ENCODE results near the gene TRIB2. TPM values are rescaled to one million over a fixed set of nuclear protein-coding genes. Genes with fewer than 3 reads are reported as not detected.

The TRIB2 gene
- total and polyA plus RNA-seq, 9 of the 15 experiments (the other 6 are each of a cell fraction or from before 2014, with no cell fraction given), result 9.0 to 39.0 (median 26.3) TPM

DNA sequence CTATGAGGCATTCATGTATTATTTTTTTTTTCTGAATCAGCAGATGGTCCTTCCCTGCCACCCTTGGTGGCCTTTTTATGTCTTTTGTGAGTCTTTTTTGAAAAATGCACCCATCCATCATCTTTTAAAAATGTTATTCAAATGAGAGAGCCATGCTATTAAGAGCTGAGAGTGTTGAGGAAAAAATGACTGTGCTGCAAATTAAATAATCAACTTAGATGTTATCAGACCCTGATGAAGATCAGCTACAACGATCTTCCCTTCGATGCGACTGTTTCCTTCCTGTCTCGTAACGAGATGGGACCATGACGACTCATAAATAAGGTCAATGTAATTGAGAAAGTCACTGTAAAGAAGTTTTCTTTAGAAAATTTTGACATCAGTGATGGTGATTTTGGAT, 44.4 kb downstream of the TRIB2 start (continued):
- no peak for TF ChIP-seq THRA (IDR thresholded peaks at IDR 0.05)
- TF ChIP-seq MAFG (tag; conservative IDR thresholded peaks at IDR 0.05), result no peak
- no peak for TF ChIP-seq XRCC5 (IDR thresholded peaks at IDR 0.05; ENCODE audit: low read depth, low read length)
- no peak for TF ChIP-seq ILK (tag; IDR thresholded peaks at IDR 0.05; ENCODE audit: borderline replicate concordance, low read depth)
- no peak for TF ChIP-seq SRSF1 (IDR thresholded peaks at IDR 0.05; ENCODE audit: low read depth, low read length)
- TF ChIP-seq TCF7 (IDR thresholded peaks at IDR 0.05; ENCODE audit: borderline replicate concordance), result no peak
- TF ChIP-seq BCOR (IDR thresholded peaks at IDR 0.05), result no peak
- no peak for TF ChIP-seq ATF3 (IDR thresholded peaks at IDR 0.05)
- no peak for TF ChIP-seq ATF3 (CRISPR knock-in tag; conservative IDR thresholded peaks at IDR 0.05)

- no peaks in the 10 kb centered on the region for H4K20me1 ChIP-seq (replicated peaks; ENCODE audit: control insufficient read depth, insufficient read depth, low read length)
- H3K27ac ChIP-seq (ENCODE audit: extremely low read depth, low read depth, low read length), result no peak overlapping the region
- no peak overlapping the region for H3K9ac ChIP-seq (ENCODE audit: insufficient read depth in 1 of 2, low read depth in 2 of 2, low read length in 2 of 2)
- no peaks in the 10 kb centered on the region for H3K9me3 ChIP-seq (replicated peaks; ENCODE audit: control insufficient read depth, insufficient read depth, low read depth, low read length)
- CTCF ChIA-PET (ENCODE audit: low intra/inter-chr PET ratio), result no interaction called here
- in situ Hi-C loops (cut with MboI), result no loop called here
- no peak overlapping the region for H3K4me2 ChIP-seq (ENCODE audit: insufficient read depth, low read length)
- H3K27me3 ChIP-seq (ENCODE audit: control insufficient read depth in 2 of 2, insufficient read depth in 2 of 2, low read length in 2 of 2), result peaks cover 12 to 20% of the 10 kb centered on the region in 2 experiments; a peak in 4 of 5 replicates
- BruUV-seq (replicated peaks), result no TSS peak
- ATAC-seq (no peak), FAIRE-seq (no peak), DNase-seq (ENCODE audit: extremely low read depth in 1 of 4, low spot score in 3 of 4) (no peak)
- 13% methylated on average over 2 of the region's 2 CpGs for WGBS (ENCODE audit: insufficient coverage, low coverage, missing lambda C conversion rate)
- H3K79me2 ChIP-seq (ENCODE audit: control insufficient read depth, insufficient read depth, low read length), result no peaks in the 10 kb centered on the region
- no peaks in the 10 kb centered on the region for H3K4me1 ChIP-seq (replicated peaks in 1 of 2; ENCODE audit: control insufficient read depth in 2 of 2, insufficient read depth in 2 of 2, low read length in 2 of 2)
- no peaks in the 10 kb centered on the region for H3K36me3 ChIP-seq (ENCODE audit: control insufficient read depth, insufficient read depth, low read length)
- intact Hi-C loops (cut with micrococcal nuclease), result no loop called here
- no peak overlapping the region for H3K4me3 ChIP-seq
- H3K9me1 ChIP-seq (ENCODE audit: control insufficient read depth, insufficient read depth, low read length), result no peaks in the 10 kb centered on the region
- POLR2A ChIA-PET, result interaction anchor here (1.0 kb wide), 1 partner anchor 11 kb away, joined by 3 read pairs; no protein-coding TSS in a partner anchor
- H2AFZ ChIP-seq (ENCODE audit: low read depth, low read length), result no peak overlapping the region
- TF ChIP-seq, protein P1, sequence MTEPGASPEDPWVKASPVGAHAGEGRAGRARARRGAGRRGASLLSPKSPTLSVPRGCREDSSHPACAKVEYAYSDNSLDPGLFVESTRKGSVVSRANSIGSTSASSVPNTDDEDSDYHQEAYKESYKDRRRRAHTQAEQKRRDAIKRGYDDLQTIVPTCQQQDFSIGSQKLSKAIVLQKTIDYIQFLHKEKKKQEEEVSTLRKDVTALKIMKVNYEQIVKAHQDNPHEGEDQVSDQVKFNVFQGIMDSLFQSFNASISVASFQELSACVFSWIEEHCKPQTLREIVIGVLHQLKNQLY (CRISPR knock-in tag; conservative IDR thresholded peaks at IDR 0.05), result no peak
- TF ChIP-seq FUS (optimal IDR thresholded peaks at IDR 0.05; ENCODE audit: low read depth, low read length), result no peak
- no peak for TF ChIP-seq KLF16 (IDR thresholded peaks at IDR 0.05)
- TF ChIP-seq ZNF583 (CRISPR knock-in tag; IDR thresholded peaks at IDR 0.05), result no peak
- TF ChIP-seq HIVEP1 (CRISPR knock-in tag; IDR thresholded peaks at IDR 0.05), result no peak
- no peak for TF ChIP-seq NCOA1 (IDR thresholded peaks at IDR 0.05; ENCODE audit: low read depth)
- no peak for TF ChIP-seq RFX7 (CRISPR knock-in tag; IDR thresholded peaks at IDR 0.05)
- TF ChIP-seq, protein P2, sequence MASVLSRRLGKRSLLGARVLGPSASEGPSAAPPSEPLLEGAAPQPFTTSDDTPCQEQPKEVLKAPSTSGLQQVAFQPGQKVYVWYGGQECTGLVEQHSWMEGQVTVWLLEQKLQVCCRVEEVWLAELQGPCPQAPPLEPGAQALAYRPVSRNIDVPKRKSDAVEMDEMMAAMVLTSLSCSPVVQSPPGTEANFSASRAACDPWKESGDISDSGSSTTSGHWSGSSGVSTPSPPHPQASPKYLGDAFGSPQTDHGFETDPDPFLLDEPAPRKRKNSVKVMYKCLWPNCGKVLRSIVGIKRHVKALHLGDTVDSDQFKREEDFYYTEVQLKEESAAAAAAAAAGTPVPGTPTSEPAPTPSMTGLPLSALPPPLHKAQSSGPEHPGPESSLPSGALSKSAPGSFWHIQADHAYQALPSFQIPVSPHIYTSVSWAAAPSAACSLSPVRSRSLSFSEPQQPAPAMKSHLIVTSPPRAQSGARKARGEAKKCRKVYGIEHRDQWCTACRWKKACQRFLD (CRISPR knock-in tag; IDR thresholded peaks at IDR 0.05), result no peak
- TF ChIP-seq HMBOX1 (IDR thresholded peaks at IDR 0.05), result no peak
- TF ChIP-seq PCBP2 (IDR thresholded peaks at IDR 0.05; ENCODE audit: low read depth, low read length, poor library complexity, severe bottlenecking), result no peak
Observed at GRCh38 chr2:12762337-12762736, 45.6 kb downstream of the TRIB2 start.
